NCI-H82 treated with DMSO at 0.1 percent for 48 hours (cell line): ENCODE data around the gene PKD1L1.
"Not testable (repeated sequence)": the region's sequence is repeated elsewhere in the genome, so short reads cannot be mapped to it uniquely, and the experiment has no call there.

Source experiments
- DNase-seq: peaks from one replicate; lab custom pipeline; 2025; ENCODE audit not compliant: unreplicated experiment; lab: John Stamatoyannopoulos, UW

The PKD1L1 gene

DNA sequence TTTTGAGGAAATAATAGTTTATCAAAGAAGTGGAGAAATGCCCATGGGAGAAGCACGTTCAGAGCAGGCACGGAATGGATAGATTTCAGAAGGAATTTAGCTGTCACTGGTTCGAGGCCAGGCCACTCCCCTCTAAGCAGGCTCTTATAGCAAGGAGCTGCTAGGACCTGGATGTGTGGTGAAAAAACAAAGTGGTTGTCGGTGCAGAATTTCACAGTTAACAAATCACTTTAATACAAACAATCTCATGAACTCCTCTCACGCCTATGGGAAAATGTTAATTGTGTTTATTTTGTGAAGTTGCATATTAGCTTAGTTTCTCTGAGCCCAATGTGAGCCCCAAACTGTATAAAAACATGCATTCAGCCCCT is 176.3 kb downstream of the PKD1L1 start:
- no peak for DNase-seq

GRCh38 chr7:47771336-47771989 is 176.8 kb downstream of the PKD1L1 start:
- DNase-seq, result no peak

GRCh38 chr7:47766126-47766525 is 182.1 kb downstream of the PKD1L1 start:
- DNase-seq, result no peak

DNA sequence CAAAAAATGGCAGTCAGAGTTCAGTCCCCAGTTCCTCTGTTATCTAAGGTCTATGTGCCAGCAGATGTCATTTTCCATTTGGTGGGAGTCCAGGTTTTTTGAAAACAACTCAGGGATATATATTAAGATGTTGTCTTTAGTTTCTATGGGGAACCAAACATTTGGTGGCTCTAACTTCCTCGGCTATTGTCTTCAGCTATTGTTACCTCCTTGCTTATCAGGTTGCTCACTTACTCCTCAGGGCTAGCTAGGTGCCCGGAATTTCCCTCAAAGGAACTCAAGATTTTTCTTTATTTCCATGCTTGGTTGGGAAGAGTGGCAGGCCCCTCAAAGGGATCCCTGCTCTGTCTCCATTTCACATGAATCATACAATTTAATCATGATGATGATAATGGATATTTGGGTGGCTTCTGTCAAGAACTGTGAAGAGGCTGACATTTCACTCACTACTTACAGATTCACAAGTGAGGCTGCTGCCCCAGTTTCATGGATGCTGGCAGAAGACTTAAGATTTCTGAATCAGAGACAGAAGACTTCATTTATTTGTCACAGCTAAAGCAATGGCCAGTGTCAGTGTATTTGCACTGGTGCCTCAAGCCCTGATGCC is 182.8 kb downstream of the PKD1L1 start:
- DNase-seq, result no peak

DNA sequence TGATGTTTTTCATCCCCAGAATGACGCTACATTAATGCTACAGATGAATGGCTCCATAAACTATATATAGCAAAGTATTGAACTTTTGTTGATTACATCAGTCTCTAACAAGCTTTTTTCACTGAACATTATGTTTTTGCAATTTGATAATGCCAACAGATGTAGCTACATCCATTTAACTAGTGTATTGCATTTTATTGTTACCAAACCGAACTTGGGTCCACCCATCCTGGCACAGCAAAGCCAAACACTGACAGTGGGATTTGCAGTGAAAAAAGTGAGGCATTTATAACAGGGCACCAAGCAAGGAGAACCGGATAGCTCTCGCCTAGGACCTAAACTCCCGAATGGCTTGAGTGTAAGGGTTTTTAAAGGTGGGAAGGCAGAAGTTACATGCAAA is 183.5 kb downstream of the PKD1L1 start:
- no peak for DNase-seq

GRCh38 chr7:47763063-47763974 is 184.9 kb downstream of the PKD1L1 start:
- peak; percentile 3 for DNase-seq

DNA sequence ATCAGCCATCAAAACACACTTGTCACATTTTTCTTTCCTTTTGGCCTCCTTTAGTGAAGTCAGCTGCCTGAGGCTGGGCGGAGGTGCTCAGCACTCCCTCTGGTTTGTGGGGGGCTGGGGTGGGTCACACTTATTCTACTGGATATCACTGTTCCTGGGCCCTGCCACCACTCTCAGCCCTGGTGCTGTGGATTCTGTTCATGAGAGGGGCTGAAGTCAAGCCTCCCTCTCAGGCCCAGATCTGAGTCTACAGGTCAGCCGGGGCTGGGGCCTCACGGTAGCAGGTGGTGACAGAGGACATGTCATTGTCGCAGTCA is 185.6 kb downstream of the PKD1L1 start:
- no peak for DNase-seq

GRCh38 chr7:47762207-47762606 is 186.1 kb downstream of the PKD1L1 start:
- no peak for DNase-seq

GRCh38 chr7:47759056-47759706 is 189.1 kb downstream of the PKD1L1 start:
- no peak for DNase-seq

DNA sequence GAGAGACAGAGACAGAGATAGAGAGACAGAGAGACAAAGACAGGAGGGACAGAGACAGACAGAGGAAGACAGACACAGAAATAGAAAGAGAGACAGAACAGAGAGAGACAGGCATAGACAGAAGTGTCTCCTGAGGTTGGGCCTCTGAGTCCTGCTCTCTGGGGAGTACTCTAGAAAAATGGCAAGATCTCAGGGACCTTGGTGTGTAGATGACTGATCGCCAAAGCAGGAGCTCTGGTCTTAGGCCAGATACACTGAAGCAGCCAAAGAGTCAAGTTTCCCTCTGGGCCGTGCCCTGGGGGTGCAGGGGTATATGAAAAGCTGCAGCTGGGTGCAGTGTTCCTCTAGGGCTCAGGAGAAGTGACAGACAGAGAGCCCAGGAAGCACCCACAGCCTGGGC is 189.7 kb downstream of the PKD1L1 start:
- DNase-seq, result no peak

- no peak for DNase-seq
Measured at GRCh38 chr7:47757921-47758411, 190.3 kb downstream of the PKD1L1 start.

DNA sequence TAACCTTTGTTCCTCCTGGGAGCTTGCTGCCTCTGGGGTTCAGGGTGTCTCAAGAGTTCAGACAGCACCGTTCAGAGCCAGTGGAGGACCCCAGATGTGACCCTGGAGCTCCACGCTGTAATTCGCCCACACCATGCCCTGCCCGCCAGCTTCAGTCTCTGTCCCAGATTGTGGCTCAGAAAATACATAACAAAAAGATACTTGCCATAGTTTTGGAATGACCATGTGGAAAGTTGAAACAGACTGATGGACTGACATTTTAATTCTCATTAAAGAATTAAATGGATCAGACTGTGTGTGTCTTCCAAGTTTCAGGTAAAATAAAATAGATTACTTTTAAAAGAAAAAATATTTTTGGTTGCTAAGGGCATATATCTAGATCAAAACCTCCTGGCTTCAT is 191.6 kb downstream of the PKD1L1 start:
- DNase-seq, result no peak

- DNase-seq, result no peak
Measured at GRCh38 chr7:47755248-47755647, 193.0 kb downstream of the PKD1L1 start.

DNA sequence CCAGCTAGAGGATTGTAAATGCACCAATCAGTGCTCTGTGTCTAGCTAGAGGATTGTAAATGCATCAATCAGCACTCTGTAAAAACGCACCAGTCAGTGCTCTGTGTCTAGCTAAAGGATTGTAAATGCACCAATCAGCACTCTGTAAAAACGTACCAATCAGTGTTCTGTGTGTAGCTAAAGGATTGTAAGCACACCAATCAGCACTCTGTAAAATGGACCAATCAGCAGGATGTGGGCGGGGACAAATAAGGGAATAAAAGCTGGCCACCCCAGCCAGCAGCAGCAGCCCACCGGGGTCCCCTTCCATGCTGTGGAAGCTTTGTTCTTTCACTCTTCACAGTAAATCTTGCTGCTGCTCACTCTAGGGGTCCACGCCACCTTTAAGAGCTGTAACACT is 196.5 kb downstream of the PKD1L1 start:
- DNase-seq, result not testable (repeated sequence)

GRCh38 chr7:47751043-47751442 is 197.2 kb downstream of the PKD1L1 start:
- no peak for DNase-seq

DNA sequence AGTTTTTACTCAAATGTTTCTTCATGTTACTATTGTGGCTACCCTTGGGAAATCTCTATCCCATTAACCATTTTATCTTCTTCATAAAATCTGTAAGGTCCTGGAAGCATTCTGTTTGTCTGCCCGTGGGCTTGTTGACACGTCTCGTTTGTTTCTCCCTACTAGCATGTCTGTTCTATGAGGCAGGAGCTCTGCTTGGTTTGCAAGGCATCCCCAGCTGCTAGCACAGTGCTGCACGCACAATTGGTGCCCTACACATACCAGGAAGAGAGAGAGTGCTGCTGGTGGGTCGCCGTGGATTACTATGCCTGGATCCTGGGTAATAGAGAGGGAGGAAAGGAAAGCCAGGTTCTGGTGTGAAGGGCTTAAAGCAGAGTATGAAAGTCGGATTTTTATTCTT is 200.2 kb downstream of the PKD1L1 start:
- DNase-seq, result no peak

DNA sequence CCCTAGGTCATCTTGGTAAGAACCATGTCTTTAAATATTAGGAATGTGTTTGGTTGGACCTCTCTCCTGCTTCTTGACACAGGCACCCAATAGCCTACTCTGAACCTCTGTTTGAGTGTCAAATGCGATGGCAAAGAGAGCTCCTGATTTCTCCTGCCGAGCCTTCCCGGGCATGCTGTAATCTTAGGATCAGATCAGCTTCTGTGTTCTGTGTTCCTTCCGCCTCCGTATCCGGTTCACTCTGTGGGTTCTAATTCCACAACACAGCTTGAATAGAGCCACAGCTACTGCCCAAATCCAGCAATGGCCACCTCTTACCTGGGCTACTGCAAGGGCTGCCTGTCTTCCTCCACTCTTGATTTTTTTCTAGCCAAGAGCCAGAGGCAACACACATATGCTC is 201.1 kb downstream of the PKD1L1 start:
- no peak for DNase-seq

GRCh38 chr7:47746468-47746867 is 201.8 kb downstream of the PKD1L1 start:
- no peak for DNase-seq

DNA sequence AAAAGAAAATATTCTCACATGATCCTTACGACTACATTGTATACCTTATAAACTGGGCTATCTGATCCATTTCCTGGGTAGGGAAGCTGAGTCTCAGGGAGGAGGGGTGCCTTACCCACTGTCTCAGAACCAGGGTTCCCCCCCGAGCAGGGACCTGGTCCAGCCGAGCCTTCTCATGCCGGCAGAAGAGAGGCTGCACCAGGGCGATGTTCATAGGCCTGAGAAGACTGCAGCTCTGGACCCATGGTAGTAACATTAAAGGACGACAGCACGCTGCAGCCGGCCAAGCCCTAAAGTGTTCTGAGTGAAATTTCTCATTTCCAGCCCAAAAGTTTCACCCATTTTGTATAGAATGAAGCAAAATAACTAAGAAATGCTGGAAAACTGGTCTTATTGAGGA is 203.4 kb downstream of the PKD1L1 start:
- DNase-seq, result no peak

- DNase-seq, result no peak
Measured at GRCh38 chr7:47743965-47744591, 204.2 kb downstream of the PKD1L1 start.

- DNase-seq, result no peak
Measured at GRCh38 chr7:47741984-47742383, 206.3 kb downstream of the PKD1L1 start.
